DOHH2 (cell line): Measurements from ENCODE around the gene NXPH4.

ENCODE experiments used
- CTCF ChIP-seq: fragments of 200-600 bp; sonication (generic); IDR thresholded peaks from one replicate; pipeline ENCODE4 v1.5.1; 2014; ENCODE audit warnings: antibody characterized with exemption, mild to moderate bottlenecking, low read depth, low read length; ENCODE audit not compliant: poor library complexity, severe bottlenecking
- EZH2phosphoT487 ChIP-seq: fragments of 200-600 bp; sonication (generic); IDR thresholded peaks from 2 replicates; pipeline ENCODE4 v1.6.1; 2017; ENCODE audit warnings: borderline replicate concordance, mild to moderate bottlenecking, antibody characterized with exemption, low read length, moderate library complexity, mixed read lengths

- no peak for TF ChIP-seq CTCF
- TF ChIP-seq EZH2phosphoT487 = no peak
Measured at GRCh38 chr12:57241402-57242310, 25.1 kb downstream of the NXPH4 start.
